Measurements from ENCODE around the gene SRD5A2. TPM values are rescaled to one million over a fixed set of nuclear protein-coding genes. Genes with fewer than 3 reads are reported as not detected.
"Not testable (repeated sequence)": the region's sequence is repeated elsewhere in the genome, so short reads cannot be mapped to it uniquely, and the experiment has no call there.

The SRD5A2 gene
- total and polyA plus RNA-seq, 12 donors: under 0.01 TPM; not detected in 11

DNA sequence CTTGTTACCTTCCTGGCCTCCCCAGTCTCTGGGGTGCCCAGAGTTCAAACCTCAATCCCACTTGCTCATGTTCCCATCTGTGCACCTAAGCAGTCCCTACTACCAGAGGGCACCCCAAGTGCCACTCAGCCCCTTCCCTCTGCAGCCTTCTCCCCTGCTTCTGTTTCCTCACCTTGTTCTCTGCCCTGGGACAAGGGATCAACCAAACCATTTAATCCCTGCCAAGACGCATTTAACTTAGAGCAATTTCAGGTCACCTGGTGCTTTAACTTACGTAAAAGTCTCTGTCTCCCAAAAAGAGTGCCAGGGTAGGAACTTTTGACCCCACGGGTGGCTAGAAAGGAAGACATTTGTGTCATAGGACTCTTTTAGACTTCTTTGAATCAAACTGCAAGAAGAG is 67.2 kb downstream of the SRD5A2 start:
- H3K4me1 ChIP-seq: no peaks in the 10 kb centered on the region
- ATAC-seq (no peak), DNase-seq (no peak)
- no peaks in the 10 kb centered on the region for H3K36me3 ChIP-seq
- H3K9me3 ChIP-seq: no peaks in the 10 kb centered on the region
- H3K4me3 ChIP-seq: no peak overlapping the region
- H3K27me3 ChIP-seq: no peaks in the 10 kb centered on the region
- no peak overlapping the region for H3K27ac ChIP-seq
- intact Hi-C loops (cut with DNase I): no loop called here
- WGBS, 2 donors: 83 to 89% methylated on average over 3 of the region's 3 CpGs
- TF ChIP-seq, protein P1, sequence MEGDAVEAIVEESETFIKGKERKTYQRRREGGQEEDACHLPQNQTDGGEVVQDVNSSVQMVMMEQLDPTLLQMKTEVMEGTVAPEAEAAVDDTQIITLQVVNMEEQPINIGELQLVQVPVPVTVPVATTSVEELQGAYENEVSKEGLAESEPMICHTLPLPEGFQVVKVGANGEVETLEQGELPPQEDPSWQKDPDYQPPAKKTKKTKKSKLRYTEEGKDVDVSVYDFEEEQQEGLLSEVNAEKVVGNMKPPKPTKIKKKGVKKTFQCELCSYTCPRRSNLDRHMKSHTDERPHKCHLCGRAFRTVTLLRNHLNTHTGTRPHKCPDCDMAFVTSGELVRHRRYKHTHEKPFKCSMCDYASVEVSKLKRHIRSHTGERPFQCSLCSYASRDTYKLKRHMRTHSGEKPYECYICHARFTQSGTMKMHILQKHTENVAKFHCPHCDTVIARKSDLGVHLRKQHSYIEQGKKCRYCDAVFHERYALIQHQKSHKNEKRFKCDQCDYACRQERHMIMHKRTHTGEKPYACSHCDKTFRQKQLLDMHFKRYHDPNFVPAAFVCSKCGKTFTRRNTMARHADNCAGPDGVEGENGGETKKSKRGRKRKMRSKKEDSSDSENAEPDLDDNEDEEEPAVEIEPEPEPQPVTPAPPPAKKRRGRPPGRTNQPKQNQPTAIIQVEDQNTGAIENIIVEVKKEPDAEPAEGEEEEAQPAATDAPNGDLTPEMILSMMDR (IDR thresholded peaks at IDR 0.05): no peak

DNA sequence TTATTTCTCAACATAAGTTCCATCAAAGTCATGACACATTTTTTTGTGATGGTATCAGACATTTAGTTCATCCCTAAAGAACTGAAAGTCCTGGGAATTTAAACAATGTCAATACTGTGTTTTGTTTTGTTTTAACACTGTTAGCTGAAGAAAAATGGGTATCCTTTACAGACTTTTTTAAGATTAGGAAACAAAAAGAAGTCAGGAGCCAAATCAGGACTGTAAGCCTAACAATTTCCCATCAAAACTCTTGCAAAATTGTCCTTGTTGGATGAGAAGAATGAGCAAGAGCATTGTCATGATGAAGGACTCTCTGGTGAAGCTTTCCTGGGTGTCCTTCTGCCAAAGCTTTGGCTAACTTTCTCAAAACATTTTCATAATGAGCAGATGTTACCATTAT is 69.4 kb downstream of the SRD5A2 start:
- no peaks in the 10 kb centered on the region for H3K9me3 ChIP-seq
- no peaks in the 10 kb centered on the region for H3K4me1 ChIP-seq
- H3K4me3 ChIP-seq: no peak overlapping the region
- no peak overlapping the region for H3K27ac ChIP-seq
- ATAC-seq: no peak
- TF ChIP-seq, protein P1 (IDR thresholded peaks at IDR 0.05): no peak
- intact Hi-C loops (cut with DNase I): no loop called here
- H3K36me3 ChIP-seq: no peaks in the 10 kb centered on the region
- H3K27me3 ChIP-seq: peaks cover 0 to under 1% (median 0%) of the 10 kb centered on the region in 7 donors
- DNase-seq: no peak

DNA sequence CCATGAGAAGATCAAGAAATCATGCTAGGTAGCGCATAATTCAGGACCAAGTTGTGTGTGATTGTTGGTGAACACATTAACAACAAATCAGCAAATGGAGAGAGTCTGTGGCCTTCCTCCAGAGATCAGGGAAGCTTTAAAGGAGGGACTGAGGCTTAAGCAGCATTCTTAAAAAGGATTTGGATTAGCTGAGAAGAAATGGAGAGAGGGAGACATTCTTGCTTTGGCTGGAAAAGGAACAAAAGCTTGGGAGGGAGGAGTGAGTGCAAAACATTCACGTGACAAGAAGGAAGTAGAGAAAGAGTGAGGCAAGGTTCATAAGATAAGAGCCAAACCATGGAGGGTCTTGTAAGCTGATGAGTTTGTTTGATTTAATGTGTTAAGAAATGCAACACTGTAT is 75.6 kb downstream of the SRD5A2 start:
- TF ChIP-seq, protein P1 (IDR thresholded peaks at IDR 0.05): no peak
- H3K4me1 ChIP-seq: no peaks in the 10 kb centered on the region
- ATAC-seq: no peak
- intact Hi-C loops (cut with DNase I): no loop called here
- H3K27me3 ChIP-seq: peaks cover 0 to 3% (median 0%) of the 10 kb centered on the region in 7 donors
- H3K36me3 ChIP-seq: no peaks in the 10 kb centered on the region
- no peak overlapping the region for H3K27ac ChIP-seq
- DNase-seq: no peak
- peaks cover 0 to 4% (median 0%) of the 10 kb centered on the region in 11 donors for H3K9me3 ChIP-seq
- no peak overlapping the region for H3K4me3 ChIP-seq
- 59 to 61% methylated on average over 2 of the region's 2 CpGs for WGBS, 2 donors

DNA sequence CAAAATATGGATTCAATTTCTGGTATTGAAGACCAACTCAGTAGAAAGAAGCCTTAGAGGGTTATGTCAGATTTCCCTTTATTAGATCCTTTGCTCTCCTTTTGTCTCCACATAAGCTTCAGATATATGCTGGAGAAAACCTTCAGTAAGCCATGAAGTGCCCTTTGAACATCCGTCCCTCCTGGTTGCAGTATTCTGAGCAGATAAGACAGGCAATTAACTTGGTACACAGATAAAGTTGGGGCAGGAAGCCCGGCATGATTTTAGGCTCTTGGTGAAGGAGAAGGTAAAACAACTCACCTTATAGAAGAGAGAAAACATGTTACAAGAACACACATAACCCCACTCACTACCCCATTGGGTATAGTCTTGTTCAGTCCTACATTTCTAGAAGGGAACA is 76.4 kb downstream of the SRD5A2 start:
- Histone ChIP-seq H3K36me3 (no peaks in the 10 kb centered on the region), H3K27me3 (peaks cover 0 to 3% (median 0%) of the 10 kb centered on the region in 7 donors), H3K9me3 (peaks cover 0 to 4% (median 0%) of the 10 kb centered on the region in 11 donors), H3K4me1 (no peaks in the 10 kb centered on the region), H3K27ac (no peak overlapping the region), H3K4me3 (no peak overlapping the region)
- ATAC-seq (no peak), DNase-seq (no peak)
- intact Hi-C loops (cut with DNase I): no loop called here
- TF ChIP-seq, protein P1 (IDR thresholded peaks at IDR 0.05): no peak
- 60 to 61% methylated on average over 2 of the region's 2 CpGs for WGBS, 2 donors

DNA sequence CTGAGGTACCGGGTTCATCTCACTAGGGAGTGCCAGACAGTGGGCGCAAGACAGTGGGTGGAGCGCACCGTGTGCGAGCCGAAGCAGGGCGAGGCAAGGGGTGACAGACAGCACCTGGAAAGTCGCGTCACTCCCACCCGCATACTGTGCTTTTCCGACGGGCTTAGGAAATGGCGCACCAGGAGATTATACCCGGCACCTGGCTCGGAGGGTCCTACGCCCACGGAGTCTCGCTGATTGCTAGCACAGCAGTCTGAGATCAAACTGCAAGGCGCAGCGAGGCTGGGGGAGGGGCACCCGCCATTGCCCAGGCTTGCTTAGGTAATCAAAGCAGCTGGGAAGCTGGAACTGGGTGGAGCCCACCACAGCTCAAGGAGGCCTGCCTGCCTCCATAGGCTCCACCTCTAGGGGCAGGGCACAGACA is 84.3 kb downstream of the SRD5A2 start:
- H3K4me1 ChIP-seq; H3K27ac ChIP-seq; H3K36me3 ChIP-seq; DNase-seq; intact Hi-C loops (cut with DNase I); ATAC-seq; H3K27me3 ChIP-seq; H3K4me3 ChIP-seq: not testable (repeated sequence)
- 77 to 82% methylated on average over 21 of the region's 21 CpGs for WGBS, 2 donors
- H3K9me3 ChIP-seq: peaks cover 0 to 13% (median 0%) of the 10 kb centered on the region in 11 donors

DNA sequence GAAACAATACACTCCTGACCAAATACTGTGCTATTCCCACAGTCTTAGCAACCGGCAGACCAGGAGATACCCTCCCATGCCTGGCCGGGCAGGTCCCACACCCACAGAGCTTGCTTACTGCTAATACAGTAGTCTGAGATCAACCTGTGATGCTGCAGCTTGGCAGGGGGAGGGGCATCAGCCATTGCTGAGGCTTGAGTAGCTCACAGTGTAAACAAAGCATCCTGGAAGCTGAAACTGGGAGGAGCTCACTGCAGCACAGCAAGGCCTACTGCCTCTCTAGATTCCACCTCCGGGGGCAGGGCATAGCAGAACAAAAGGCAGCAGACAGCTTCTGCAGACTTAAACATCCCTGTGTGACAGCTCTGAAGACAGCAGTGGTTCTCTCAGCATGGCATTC is 91.4 kb downstream of the SRD5A2 start:
- H3K9me3 ChIP-seq; DNase-seq; intact Hi-C loops (cut with DNase I); H3K36me3 ChIP-seq; H3K27ac ChIP-seq; ATAC-seq; H3K4me3 ChIP-seq; H3K4me1 ChIP-seq: not testable (repeated sequence)
- 53 to 56% methylated on average over 3 of the region's 3 CpGs for WGBS, 2 donors
- H3K27me3 ChIP-seq: peaks cover 0 to 34% (median 8%) of the 10 kb centered on the region in 7 donors

Data from heart right ventricle (tissue), 16 donors.